GM23338 (cell line): ENCODE data around the gene YPEL1. TPM values are rescaled to one million over a fixed set of nuclear protein-coding genes. Genes with fewer than 3 reads are reported as not detected.

Experiments
- ATAC-seq: fragments of 200-7000 bp; cut with Tn5 transposase; 3 replicates; pipeline ENCODE4 v1.9.1; 2020
- DNase-seq: peaks from one replicate; pipeline ENCODE4 v3.0.0-alpha.2; 2015; ENCODE audit warnings: low spot score
- H2AFZ ChIP-seq: fragments of 200-600 bp; sonication (generic); 2 replicates; pipeline ENCODE4 v1.8.0; 2016; ENCODE audit warnings: antibody characterized with exemption, mild to moderate bottlenecking, moderate library complexity
- H3F3A ChIP-seq: fragments of 200-600 bp; sonication (generic); replicated peaks from 2 replicates; pipeline ENCODE4 v1.8.0; 2017; ENCODE audit warnings: antibody characterized with exemption, mixed run types, low read depth
- H3K27ac ChIP-seq: fragments of 200-600 bp; sonication (generic); 2 replicates; pipeline ENCODE4 v1.6.1; 2016; ENCODE audit warnings: low read depth
- H3K27me3 ChIP-seq: fragments of 200-600 bp; sonication (generic); 2 replicates; pipeline ENCODE4 v1.8.0; 2016; ENCODE audit warnings: mild to moderate bottlenecking, mixed run types, moderate library complexity; ENCODE audit not compliant: insufficient read depth
- H3K36me3 ChIP-seq: fragments of 200-600 bp; sonication (generic); 2 replicates; pipeline ENCODE4 v1.8.0; 2016; ENCODE audit warnings: mild to moderate bottlenecking; ENCODE audit not compliant: insufficient read depth
- H3K4me1 ChIP-seq: fragments of 200-600 bp; sonication (generic); 2 replicates; pipeline ENCODE4 v1.8.0; 2016; ENCODE audit warnings: mild to moderate bottlenecking, moderate library complexity; ENCODE audit not compliant: insufficient read depth
- H3K4me2 ChIP-seq: fragments of 200-600 bp; sonication (generic); 2 replicates; pipeline ENCODE4 v1.7.1; 2017; ENCODE audit warnings: mixed run types
- H3K4me3 ChIP-seq: fragments of 200-600 bp; sonication (generic); 2 replicates; pipeline ENCODE4 v1.6.1; 2016; ENCODE audit warnings: mixed run types
- H3K79me2 ChIP-seq: fragments of 200-600 bp; sonication (generic); replicated peaks from 2 replicates; pipeline ENCODE4 v1.8.0; 2017; ENCODE audit warnings: mild to moderate bottlenecking; ENCODE audit not compliant: insufficient read depth
- H3K9me2 ChIP-seq: fragments of 200-600 bp; sonication (generic); 2 replicates; pipeline ENCODE4 v1.8.0; 2017; ENCODE audit not compliant: insufficient read depth
- H4K20me1 ChIP-seq: fragments of 200-600 bp; sonication (generic); replicated peaks from 2 replicates; pipeline ENCODE4 v1.8.0; 2017; ENCODE audit warnings: mild to moderate bottlenecking; ENCODE audit not compliant: insufficient read depth
- H3K27ac Mint-ChIP-seq: 2 replicates; pipeline ENCODE4 v1.8.0; 2020; ENCODE audit warnings: inconsistent platforms, mild to moderate bottlenecking, moderate library complexity, mixed read lengths
- H3K27me3 Mint-ChIP-seq: 3 replicates; pipeline ENCODE4 v1.8.0; 2022; ENCODE audit warnings: low read depth, mild to moderate bottlenecking, moderate library complexity, mixed read lengths, inconsistent platforms; ENCODE audit not compliant: insufficient read depth, poor library complexity
- H3K36me3 Mint-ChIP-seq: 3 replicates; pipeline ENCODE4 v1.8.0; 2021; ENCODE audit warnings: low read depth, mild to moderate bottlenecking, inconsistent platforms, moderate library complexity, mixed read lengths
- H3K4me1 Mint-ChIP-seq: 3 replicates; pipeline ENCODE4 v1.8.0; 2020; ENCODE audit warnings: mild to moderate bottlenecking, inconsistent platforms, mixed read lengths
- H3K4me3 Mint-ChIP-seq: 3 replicates; pipeline ENCODE4 v1.8.0; 2021; ENCODE audit warnings: moderate library complexity, mild to moderate bottlenecking, inconsistent platforms, mixed read lengths
- H3K9me3 Mint-ChIP-seq: 3 replicates; pipeline ENCODE4 v1.8.0; 2020; ENCODE audit warnings: moderate library complexity, mild to moderate bottlenecking, inconsistent platforms, mixed read lengths
- CREB1 ChIP-seq: fragments of 250-450 bp; sonication (Bioruptor Pico); IDR thresholded peaks from 2 replicates; pipeline ENCODE4 v1.5.0; 2020; ENCODE audit warnings: low read depth, mild to moderate bottlenecking, moderate library complexity
- ETS1 ChIP-seq: IDR thresholded peaks from 2 replicates; pipeline ENCODE4 v1.6.1; 2016; ENCODE audit warnings: antibody characterized with exemption
- EZH2 ChIP-seq: fragments of 200-600 bp; sonication (generic); IDR thresholded peaks from one replicate; pipeline ENCODE4 v1.8.0; 2017; ENCODE audit warnings: antibody characterized with exemption, mild to moderate bottlenecking, low read depth; ENCODE audit not compliant: unreplicated experiment
- EZH2phosphoT487 ChIP-seq: fragments of 200-600 bp; sonication (generic); IDR thresholded peaks from one replicate; pipeline ENCODE4 v1.8.1; 2018; ENCODE audit warnings: antibody characterized with exemption; ENCODE audit not compliant: unreplicated experiment
- JUNB ChIP-seq: IDR thresholded peaks from one replicate; pipeline ENCODE4 v1.6.1; 2016; ENCODE audit warnings: antibody characterized with exemption; ENCODE audit not compliant: unreplicated experiment
- NANOG ChIP-seq: IDR thresholded peaks from 2 replicates; pipeline ENCODE4 v1.6.1; 2016; ENCODE audit warnings: antibody characterized with exemption, borderline replicate concordance
- POLR2AphosphoS5 ChIP-seq: IDR thresholded peaks from 2 replicates; pipeline ENCODE4 v1.6.1; 2016; ENCODE audit warnings: antibody characterized with exemption, low read depth
- STAT1 ChIP-seq: IDR thresholded peaks from one replicate; pipeline ENCODE4 v1.6.1; 2016; ENCODE audit warnings: antibody characterized with exemption; ENCODE audit not compliant: unreplicated experiment
- ZNF114 ChIP-seq: fragments of 250-450 bp; sonication (Bioruptor Pico); IDR thresholded peaks from 2 replicates; pipeline ENCODE4 v1.5.0; 2020; ENCODE audit warnings: mild to moderate bottlenecking, moderate library complexity
- polyA plus RNA-seq: library from polyadenylated mRNA; unstranded; fragments of >200 nt; fragmentation: Nextera tagmentation; extraction: Ambion mirVana; gene quantifications from 2 replicates; pipeline ENCODE4 v1.2.1, GENCODE V29; 2016
- total RNA-seq: library from RNA; depleted of rRNA; stranded (reverse); fragments of >200 nt; shearing (Covaris generic); gene quantifications from 2 replicates; pipeline ENCODE4 v1.2.3, GENCODE V29; 2014
- TF ChIP-seq, protein P1 (sequence below), 2 experiments: fragments of 200-600 bp in 1 of 2; sonication (generic) in 1 of 2; conservative IDR thresholded peaks; 2 replicates each; pipeline versions ENCODE4 v1.5.1 to v1.6.1; 2016 to 2017; ENCODE audit warnings: antibody characterized with exemption in 2 of 2, low read depth in 2 of 2, mild to moderate bottlenecking in 2 of 2, moderate library complexity in 1 of 2
- TF ChIP-seq, protein P2 (sequence below): IDR thresholded peaks from one replicate; pipeline ENCODE4 v1.6.1; 2018; ENCODE audit warnings: antibody characterized with exemption; ENCODE audit not compliant: unreplicated experiment

Gene YPEL1
- total and polyA plus RNA-seq, 2 experiments from 2014 or later, result 4.4 to 6.0 TPM

GRCh38 chr22:21719024-21719423, 16.6 kb downstream of the YPEL1 start (continued):
- TF ChIP-seq EZH2 (no peak), POLR2AphosphoS5 (no peak), ZNF114 (CRISPR knock-in tag) (no peak), ETS1 (no peak), CREB1 (no peak), STAT1 (no peak)
- TF ChIP-seq, protein P1, sequence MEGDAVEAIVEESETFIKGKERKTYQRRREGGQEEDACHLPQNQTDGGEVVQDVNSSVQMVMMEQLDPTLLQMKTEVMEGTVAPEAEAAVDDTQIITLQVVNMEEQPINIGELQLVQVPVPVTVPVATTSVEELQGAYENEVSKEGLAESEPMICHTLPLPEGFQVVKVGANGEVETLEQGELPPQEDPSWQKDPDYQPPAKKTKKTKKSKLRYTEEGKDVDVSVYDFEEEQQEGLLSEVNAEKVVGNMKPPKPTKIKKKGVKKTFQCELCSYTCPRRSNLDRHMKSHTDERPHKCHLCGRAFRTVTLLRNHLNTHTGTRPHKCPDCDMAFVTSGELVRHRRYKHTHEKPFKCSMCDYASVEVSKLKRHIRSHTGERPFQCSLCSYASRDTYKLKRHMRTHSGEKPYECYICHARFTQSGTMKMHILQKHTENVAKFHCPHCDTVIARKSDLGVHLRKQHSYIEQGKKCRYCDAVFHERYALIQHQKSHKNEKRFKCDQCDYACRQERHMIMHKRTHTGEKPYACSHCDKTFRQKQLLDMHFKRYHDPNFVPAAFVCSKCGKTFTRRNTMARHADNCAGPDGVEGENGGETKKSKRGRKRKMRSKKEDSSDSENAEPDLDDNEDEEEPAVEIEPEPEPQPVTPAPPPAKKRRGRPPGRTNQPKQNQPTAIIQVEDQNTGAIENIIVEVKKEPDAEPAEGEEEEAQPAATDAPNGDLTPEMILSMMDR (conservative IDR thresholded peaks at IDR 0.05; ENCODE audit: low read depth in 2 of 2), result no peak
- TF ChIP-seq, protein P2, sequence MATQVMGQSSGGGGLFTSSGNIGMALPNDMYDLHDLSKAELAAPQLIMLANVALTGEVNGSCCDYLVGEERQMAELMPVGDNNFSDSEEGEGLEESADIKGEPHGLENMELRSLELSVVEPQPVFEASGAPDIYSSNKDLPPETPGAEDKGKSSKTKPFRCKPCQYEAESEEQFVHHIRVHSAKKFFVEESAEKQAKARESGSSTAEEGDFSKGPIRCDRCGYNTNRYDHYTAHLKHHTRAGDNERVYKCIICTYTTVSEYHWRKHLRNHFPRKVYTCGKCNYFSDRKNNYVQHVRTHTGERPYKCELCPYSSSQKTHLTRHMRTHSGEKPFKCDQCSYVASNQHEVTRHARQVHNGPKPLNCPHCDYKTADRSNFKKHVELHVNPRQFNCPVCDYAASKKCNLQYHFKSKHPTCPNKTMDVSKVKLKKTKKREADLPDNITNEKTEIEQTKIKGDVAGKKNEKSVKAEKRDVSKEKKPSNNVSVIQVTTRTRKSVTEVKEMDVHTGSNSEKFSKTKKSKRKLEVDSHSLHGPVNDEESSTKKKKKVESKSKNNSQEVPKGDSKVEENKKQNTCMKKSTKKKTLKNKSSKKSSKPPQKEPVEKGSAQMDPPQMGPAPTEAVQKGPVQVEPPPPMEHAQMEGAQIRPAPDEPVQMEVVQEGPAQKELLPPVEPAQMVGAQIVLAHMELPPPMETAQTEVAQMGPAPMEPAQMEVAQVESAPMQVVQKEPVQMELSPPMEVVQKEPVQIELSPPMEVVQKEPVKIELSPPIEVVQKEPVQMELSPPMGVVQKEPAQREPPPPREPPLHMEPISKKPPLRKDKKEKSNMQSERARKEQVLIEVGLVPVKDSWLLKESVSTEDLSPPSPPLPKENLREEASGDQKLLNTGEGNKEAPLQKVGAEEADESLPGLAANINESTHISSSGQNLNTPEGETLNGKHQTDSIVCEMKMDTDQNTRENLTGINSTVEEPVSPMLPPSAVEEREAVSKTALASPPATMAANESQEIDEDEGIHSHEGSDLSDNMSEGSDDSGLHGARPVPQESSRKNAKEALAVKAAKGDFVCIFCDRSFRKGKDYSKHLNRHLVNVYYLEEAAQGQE, result no peak

DNA sequence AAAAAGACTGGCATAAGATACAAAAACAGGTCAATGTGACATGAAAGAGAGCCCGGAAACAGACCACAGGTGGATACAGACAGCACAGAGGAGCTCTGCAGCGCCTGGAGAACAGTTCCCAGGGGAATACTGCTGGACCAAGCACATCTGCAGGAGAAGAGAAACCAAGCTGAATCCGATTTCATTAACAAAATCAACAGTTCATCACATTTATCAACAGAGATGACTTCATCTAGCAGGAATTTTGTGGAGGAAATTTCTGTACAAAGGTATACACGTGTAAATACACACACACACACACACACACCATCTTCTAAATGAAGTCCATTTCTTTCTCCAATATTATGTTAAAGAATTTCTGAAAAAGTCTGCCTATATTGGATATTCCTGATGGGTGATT, 17.1 kb downstream of the YPEL1 start:
- no peaks in the 10 kb centered on the region for H3K36me3 ChIP-seq
- peaks cover 1% of the 10 kb centered on the region for H3K27me3 Mint-ChIP-seq
- DNase-seq (no peak), ATAC-seq (no peak)
- no peak overlapping the region for H3K27ac Mint-ChIP-seq
- no peak overlapping the region for H3K4me2 ChIP-seq
- no peaks in the 10 kb centered on the region for H3K9me2 ChIP-seq
- 0 out of 2 replicates have a peak, but pooled peaks cover 4% of the 10 kb centered on the region for H3F3A ChIP-seq
- H3K36me3 Mint-ChIP-seq, result no peaks in the 10 kb centered on the region
- H3K79me2 ChIP-seq, result no peaks in the 10 kb centered on the region
- H2AFZ ChIP-seq, result no peak overlapping the region
- no peaks in the 10 kb centered on the region; the same call in none of the 2 replicates for H4K20me1 ChIP-seq
- no peak for TF ChIP-seq EZH2phosphoT487
- TF ChIP-seq, protein P1 (conservative IDR thresholded peaks at IDR 0.05; ENCODE audit: low read depth in 2 of 2), result no peak
- TF ChIP-seq, protein P2, result no peak
- no peak for TF ChIP-seq ZNF114 (CRISPR knock-in tag)
- TF ChIP-seq JUNB, result no peak
- TF ChIP-seq NANOG, result no peak
- no peak overlapping the region for H3K4me3 ChIP-seq
- no peak overlapping the region for H3K4me3 Mint-ChIP-seq
- H3K9me3 Mint-ChIP-seq, result no peaks in the 10 kb centered on the region
- H3K4me1 ChIP-seq, result no peaks in the 10 kb centered on the region
- peaks cover under 1% of the 10 kb centered on the region; the same call in 2 of the 3 replicates for H3K4me1 Mint-ChIP-seq
- H3K27me3 ChIP-seq, result no peaks in the 10 kb centered on the region
- H3K27ac ChIP-seq, result no peak overlapping the region
